HG02623 (cell line): Measurements from ENCODE around the gene WBP4.
"Not testable (repeated sequence)": the region's sequence is repeated elsewhere in the genome, so short reads cannot be mapped to it uniquely, and the experiment has no call there.

ENCODE experiments used
- ATAC-seq: cut with Tn5 transposase; IDR thresholded peaks from one replicate; pipeline ENCODE4 v1.9.1; 2021; ENCODE audit warnings: moderate library complexity; ENCODE audit not compliant: unreplicated experiment

The WBP4 gene

DNA sequence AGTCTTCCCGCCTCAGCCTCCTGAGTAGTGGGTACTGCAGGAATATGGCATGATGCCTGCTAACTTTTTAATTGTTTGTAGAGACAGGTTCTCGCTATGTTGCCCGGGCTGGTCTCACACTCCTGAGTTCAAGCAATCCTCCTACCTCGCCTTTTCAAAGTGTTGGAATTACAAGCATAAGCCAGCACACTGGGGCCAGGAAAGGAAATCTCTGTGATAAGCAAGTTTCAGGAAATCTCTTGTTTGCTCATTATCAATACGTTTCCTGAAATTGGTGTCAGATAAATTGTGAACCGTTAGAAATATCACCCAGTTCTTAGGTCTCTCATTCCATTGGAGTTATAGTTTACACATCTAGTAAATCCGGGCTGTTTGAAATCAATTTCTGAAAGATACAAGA, 14.2 kb downstream of the WBP4 start:
- no peak for ATAC-seq

- ATAC-seq: no peak
Observed at GRCh38 chr13:41077475-41077874, 16.2 kb downstream of the WBP4 start.

DNA sequence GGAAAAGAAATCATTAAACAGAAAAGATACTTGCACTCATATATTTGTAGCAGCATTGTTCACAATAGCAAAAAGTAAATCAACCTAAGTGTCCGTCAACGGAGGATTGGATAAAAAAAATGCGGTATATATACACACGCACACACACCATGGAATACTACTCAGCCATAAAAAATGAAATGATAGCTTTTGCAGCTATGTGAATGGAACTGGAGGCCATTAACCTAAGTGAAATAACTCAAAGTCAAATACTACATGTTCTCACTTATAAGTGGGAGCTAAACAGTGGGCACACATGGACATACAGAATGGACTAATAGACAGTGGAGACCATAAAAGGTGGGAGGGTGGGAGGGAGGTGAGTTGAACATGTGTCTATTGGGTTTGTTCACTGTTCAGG, 18.4 kb downstream of the WBP4 start:
- ATAC-seq: no peak

GRCh38 chr13:41085961-41086585, 24.8 kb downstream of the WBP4 start:
- no peak for ATAC-seq

DNA sequence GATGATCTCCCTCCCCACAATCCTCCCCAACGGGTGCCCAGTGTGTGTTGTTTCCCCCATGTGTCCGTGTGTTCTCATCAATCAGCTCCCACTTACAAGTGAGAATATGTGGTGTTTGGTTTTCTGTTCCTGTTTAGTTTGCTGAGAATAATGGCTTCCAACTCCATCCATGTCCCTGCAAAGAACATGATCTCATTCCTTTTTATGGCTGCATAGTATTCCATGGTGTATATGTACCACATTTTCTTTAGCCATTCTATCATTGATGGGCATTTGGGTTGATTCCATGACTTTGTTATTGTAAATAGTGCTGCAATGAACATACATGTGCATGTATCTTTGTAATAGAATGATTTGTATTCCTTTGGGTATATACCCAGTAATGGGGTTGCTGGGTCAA, 34.4 kb downstream of the WBP4 start:
- ATAC-seq: not testable (repeated sequence)

GRCh38 chr13:41098761-41099160, 37.5 kb downstream of the WBP4 start:
- no peak for ATAC-seq

- no peak for ATAC-seq
Observed at GRCh38 chr13:41099986-41100385, 38.7 kb downstream of the WBP4 start.

DNA sequence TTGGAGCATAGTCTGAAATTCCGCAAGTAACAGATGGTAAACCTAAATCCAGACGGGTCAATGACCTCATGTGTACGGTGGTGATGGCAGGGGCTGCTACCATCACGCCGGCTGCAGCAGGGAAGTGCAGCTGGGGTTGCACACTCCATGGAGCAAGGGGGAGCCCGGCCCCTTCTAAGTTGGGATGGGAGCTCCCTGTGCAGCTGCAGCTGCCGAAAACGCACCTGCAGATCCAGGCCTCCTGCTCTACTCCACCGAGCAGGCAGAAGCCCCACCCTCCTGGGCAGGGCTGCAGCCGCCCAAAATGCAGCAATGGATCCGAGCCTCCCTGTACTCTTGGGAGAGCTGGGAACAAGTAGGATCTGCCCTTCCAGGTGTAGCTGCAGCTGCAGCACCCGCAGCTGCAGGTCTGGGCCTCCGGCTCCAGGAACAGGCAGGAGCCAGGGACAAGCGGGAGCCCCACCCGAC, 45.8 kb downstream of the WBP4 start:
- ATAC-seq: no peak

DNA sequence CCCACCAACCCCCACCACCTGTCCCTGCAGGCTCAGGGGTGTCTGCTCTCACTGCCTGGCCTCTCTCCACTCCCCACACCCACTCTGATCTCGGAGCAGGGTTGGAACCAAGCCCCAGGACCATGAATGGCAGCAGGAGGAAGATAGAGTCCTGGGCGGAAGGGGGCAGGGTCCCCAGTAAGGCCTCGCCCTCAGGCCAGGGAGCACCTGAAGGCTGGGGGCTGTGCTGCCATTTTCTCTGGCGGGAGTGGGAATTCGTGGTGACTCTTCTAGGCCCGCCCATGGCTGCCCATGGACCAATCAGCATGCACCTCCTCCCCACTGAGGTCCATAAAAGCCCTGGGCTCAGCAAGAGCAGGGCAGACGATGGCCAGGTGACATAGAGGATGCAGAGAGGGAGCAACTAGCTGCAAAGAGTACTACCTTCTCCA, 46.3 kb downstream of the WBP4 start:
- no peak for ATAC-seq

DNA sequence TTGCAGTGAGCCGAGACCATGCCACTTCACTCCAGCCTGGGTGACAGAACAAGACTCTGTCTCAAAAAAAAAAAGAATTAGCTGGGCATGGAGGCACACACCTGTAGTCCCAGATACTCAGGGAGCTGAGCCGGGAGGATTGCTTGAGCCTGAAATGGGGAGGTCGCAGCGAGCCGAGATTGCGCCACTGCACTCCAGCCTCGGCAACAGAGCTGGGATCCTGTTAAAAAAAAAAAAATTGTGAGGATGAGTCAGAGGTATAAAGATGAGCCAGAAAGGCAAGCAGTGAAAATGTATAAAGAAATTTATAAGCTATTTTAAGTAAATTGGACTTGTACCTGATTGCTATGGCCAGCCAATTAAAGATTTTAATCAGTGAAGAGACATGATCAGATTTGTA, 50.1 kb downstream of the WBP4 start:
- ATAC-seq: no peak

GRCh38 chr13:41117869-41118268, 56.6 kb downstream of the WBP4 start:
- ATAC-seq: no peak

DNA sequence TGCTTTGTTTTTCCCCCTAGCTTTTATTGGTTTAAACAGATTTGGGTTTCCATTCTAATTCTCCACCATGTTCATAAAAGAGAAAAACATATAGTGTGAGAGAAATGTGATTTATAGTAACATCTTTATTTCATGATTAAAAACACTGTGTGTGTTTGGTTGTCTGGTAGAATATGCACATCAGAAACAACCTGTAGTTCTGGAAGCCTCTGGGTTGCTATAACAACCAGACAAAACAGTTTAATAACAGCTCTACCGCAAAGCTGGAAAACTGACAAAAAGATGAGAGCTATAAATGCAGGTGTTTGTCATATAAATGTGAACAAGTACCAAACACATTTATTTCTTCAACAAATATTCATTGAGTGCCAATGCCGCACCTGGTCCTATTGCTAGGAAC, 61.5 kb downstream of the WBP4 start:
- no peak for ATAC-seq

DNA sequence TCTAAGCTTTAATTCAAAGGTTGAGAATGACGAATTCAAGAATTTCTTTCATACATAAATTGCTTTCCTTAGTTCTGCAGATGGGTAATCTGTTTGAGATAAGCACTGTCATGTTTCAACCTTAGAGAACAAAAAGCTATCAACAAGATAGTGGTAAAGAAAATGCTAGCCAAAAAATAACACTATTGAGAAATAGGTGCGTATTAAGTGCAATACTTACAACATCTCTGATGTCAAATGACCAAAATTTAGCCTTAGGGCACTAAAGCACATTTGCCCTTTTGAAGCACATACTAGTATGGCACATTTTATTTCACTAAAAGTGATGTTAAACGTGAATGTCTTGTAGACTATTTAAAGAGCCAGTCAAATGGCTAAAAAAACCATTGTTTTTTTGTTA, 66.4 kb downstream of the WBP4 start:
- no peak for ATAC-seq

- no peak for ATAC-seq
Observed at GRCh38 chr13:41130356-41130755, 69.0 kb downstream of the WBP4 start.

- not testable (repeated sequence) for ATAC-seq
Observed at GRCh38 chr13:41131189-41131588, 69.9 kb downstream of the WBP4 start.

DNA sequence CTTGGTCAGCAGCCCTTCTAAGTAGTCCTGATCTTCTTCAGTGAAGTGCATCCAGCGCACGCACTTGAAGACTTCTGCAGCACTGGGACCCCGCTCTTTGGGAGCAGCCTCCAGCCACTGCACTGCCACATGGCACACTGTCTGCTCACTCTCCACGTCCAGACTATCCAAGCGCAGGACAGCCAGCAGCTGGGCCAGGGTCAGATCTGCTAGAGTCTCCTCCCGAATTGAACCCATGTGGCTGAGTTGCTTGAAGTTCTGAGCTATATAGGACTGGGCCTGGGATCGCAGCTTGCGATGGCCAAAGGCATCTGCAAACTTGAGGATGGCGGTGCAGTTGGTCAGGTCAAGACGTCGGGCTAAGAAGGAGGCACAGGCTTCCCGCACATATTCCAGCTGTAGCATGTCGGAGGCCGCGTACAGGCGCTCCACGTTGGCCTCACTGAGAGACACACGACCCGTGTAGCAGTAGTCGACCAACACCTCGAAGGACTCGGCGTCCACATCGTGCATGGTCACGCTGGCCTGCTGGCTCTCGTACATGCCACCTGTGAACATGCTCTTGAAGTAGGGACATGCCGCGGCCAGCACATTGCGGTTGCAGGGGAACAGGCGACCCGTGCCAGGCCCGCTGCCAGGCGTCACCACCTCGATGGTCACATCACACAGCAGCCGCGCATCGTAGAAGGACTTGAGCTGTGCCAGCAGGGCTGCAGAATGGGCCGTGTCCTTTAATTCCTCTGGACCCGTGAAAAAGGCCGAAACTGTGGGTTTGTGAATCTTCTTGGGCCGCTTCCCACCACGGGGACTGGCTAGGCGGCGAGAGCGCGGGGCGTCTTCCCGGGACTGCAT, 70.6 kb downstream of the WBP4 start:
- ATAC-seq: peak; percentile 2

- ATAC-seq: peak; percentile 97
Observed at GRCh38 chr13:41132512-41133152, 71.3 kb downstream of the WBP4 start, which contains the start of gene KBTBD6. KBTBD6 (minus strand) TSS chr13:41132802; CDS start chr13:41132511, 291 bp downstream.
